Spleen (tissue), 11 donors: ENCODE data around the gene RALB. TPM values are rescaled to one million over a fixed set of nuclear protein-coding genes. Genes with fewer than 3 reads are reported as not detected.

Experiments
- DNase-seq: peaks from one replicate; pipeline ENCODE4 v3.0.0-alpha.2; 2020
- H3K27ac ChIP-seq, 8 donors: fragments of 200-600 bp; sonication (generic) in 7 of 8; 1 replicate in 4 of 8; 2 replicates in 4 of 8; pipeline versions ENCODE4 v1.5.0 to v1.8.0; 2016 to 2021; ENCODE audit warnings: inconsistent platforms in 4 of 8, mild to moderate bottlenecking in 4 of 8, moderate library complexity in 1 of 8
- H3K27me3 ChIP-seq, 7 donors: fragments of 200-600 bp; sonication (generic) in 6 of 7; replicated peaks in 1 of 7; 1 replicate in 4 of 7; 2 replicates in 3 of 7; pipeline versions ENCODE4 v1.5.0 to v1.8.0; 2016 to 2021; ENCODE audit warnings: inconsistent platforms in 3 of 7, mild to moderate bottlenecking in 1 of 7
- H3K36me3 ChIP-seq, 6 donors: fragments of 200-600 bp; sonication (generic) in 5 of 6; 1 replicate in 4 of 6; 2 replicates in 2 of 6; pipeline versions ENCODE4 v1.5.0 to v1.8.0; 2016 to 2021; ENCODE audit warnings: inconsistent platforms in 2 of 6
- H3K4me1 ChIP-seq, 6 donors: fragments of 200-600 bp; sonication (generic) in 5 of 6; 1 replicate in 3 of 6; 2 replicates in 3 of 6; pipeline versions ENCODE4 v1.5.0 to v1.8.0; 2016 to 2021; ENCODE audit warnings: inconsistent platforms in 3 of 6
- H3K4me3 ChIP-seq, 8 donors: fragments of 200-600 bp; sonication (generic) in 7 of 8; 1 replicate in 4 of 8; 2 replicates in 4 of 8; pipeline versions ENCODE4 v1.5.0 to v1.8.0; 2016 to 2021; ENCODE audit warnings: inconsistent platforms in 4 of 8, mild to moderate bottlenecking in 4 of 8, moderate library complexity in 2 of 8
- H3K9me3 ChIP-seq, 8 donors: fragments of 200-600 bp; sonication (generic) in 7 of 8; 1 replicate in 4 of 8; 2 replicates in 4 of 8; pipeline versions ENCODE4 v1.5.0 to v1.8.0; 2016 to 2021; ENCODE audit warnings: inconsistent platforms in 4 of 8
- CTCF ChIP-seq, 11 experiments: fragments of 200-600 bp in 7 of 11; fragments of 450-650 bp in 4 of 11; sonication (generic) in 4 of 11; IDR thresholded peaks in 8 of 11; conservative IDR thresholded peaks in 3 of 11; 1 replicate in 7 of 11; 2 replicates in 4 of 11; pipeline versions ENCODE4 v1.4.0 to v1.8.0; 2016 to 2021; ENCODE audit warnings: antibody characterized with exemption in 11 of 11, inconsistent platforms in 4 of 11, mild to moderate bottlenecking in 1 of 11
- POLR2A ChIP-seq, 3 donors: fragments of 450-650 bp; IDR thresholded peaks; one replicate each; pipeline ENCODE4 v1.5.1; 2017; ENCODE audit warnings: antibody characterized with exemption in 3 of 3, mild to moderate bottlenecking in 1 of 3
- POLR2AphosphoS5 ChIP-seq, 3 donors: sonication (generic); formaldehyde crosslinking; IDR thresholded peaks; one replicate each; pipeline ENCODE4 v1.5.1; 2017; ENCODE audit warnings: antibody characterized with exemption in 3 of 3
- WGBS, 5 donors: extraction: QIAGEN DNeasy Blood & Tissue Kit in 3 of 5; methylation state at CpG; one replicate each; pipeline versions ENCODE4 v1.1.5 to v1.1.7; 2013 to 2018; 5-methylcytosine and 5-hydroxymethylcytosine counted together
- intact Hi-C: fragments of 100-400 bp; cut with DNase I; formaldehyde crosslinking; loops from one replicate; pipeline ENCODE4 v1.15.0; 2023; ENCODE audit warnings: low total_unique reads
- polyA plus RNA-seq, 3 donors: library from polyadenylated mRNA; stranded (reverse); fragments of 200-250 nt; gene quantifications; one replicate each; pipeline ENCODE4 v1.2.1, GENCODE V29; 2013
- total RNA-seq, 7 donors: library from RNA; depleted of rRNA in 3 of 7; stranded (reverse); fragments of >200 nt in 3 of 7; fragmentation: NEBNext Ultra II Directional in 4 of 7; extraction: Animal tissue kit (Norgen Biotek cat#: 25700) in 4 of 7; gene quantifications; one replicate each; pipeline versions ENCODE4 v1.1.0 to v1.2.1, GENCODE V29; 2016 to 2021
- donor health status: healthy with polysubstance abuse.
- donor health status: DM: no; HTN: no; CAD: no; lungs with moderate emphysema.
- donor health status: DM: no; HTN: no; CAD: no.
- donor health status: Bipolar disorder and iron deficiency.
- donor health status: healthy.
- donor health status: DM: no; HTN: no; CAD: no.
- donor health status: DM: yes; HTN: yes; CAD: no.

Gene RALB
- total and polyA plus RNA-seq, 10 donors, result 26.6 to 126 (median 79.5) TPM

GRCh38 chr2:120289221-120289906 is 36.7 kb downstream of the RALB start:
- peak overlapping the region in 1 of 8 donors; percentile 2 for H3K27ac ChIP-seq
- 92 to 98% (median 97%) methylated on average over 14 of the region's 14 CpGs for WGBS, 5 donors
- H3K9me3 ChIP-seq, result no peaks in the 10 kb centered on the region
- intact Hi-C loops, result no loop called here
- TF ChIP-seq CTCF (IDR thresholded peaks at IDR 0.05 in 8 of 11, conservative IDR thresholded peaks at IDR 0.05 in 3 of 11), result no peak
- TF ChIP-seq POLR2A (IDR thresholded peaks at IDR 0.05), result no peak
- TF ChIP-seq POLR2AphosphoS5 (IDR thresholded peaks at IDR 0.05), result no peak
- no peaks in the 10 kb centered on the region for H3K27me3 ChIP-seq
- H3K4me3 ChIP-seq, result no peak overlapping the region
- peaks cover 0 to 73% (median 14%) of the 10 kb centered on the region in 6 donors for H3K4me1 ChIP-seq
- H3K36me3 ChIP-seq, result peaks cover 0 to 79% (median 44%) of the 10 kb centered on the region in 6 donors
- no peak for DNase-seq

- Histone ChIP-seq H3K27me3 (no peaks in the 10 kb centered on the region), H3K4me3 (no peak overlapping the region), H3K36me3 (peaks cover 0 to 81% (median 50%) of the 10 kb centered on the region in 6 donors), H3K4me1 (peaks cover 0 to 65% (median 14%) of the 10 kb centered on the region in 6 donors), H3K27ac (no peak overlapping the region), H3K9me3 (no peaks in the 10 kb centered on the region)
- no peak for DNase-seq
- no peak for TF ChIP-seq CTCF (IDR thresholded peaks at IDR 0.05 in 8 of 11, conservative IDR thresholded peaks at IDR 0.05 in 3 of 11)
- no peak for TF ChIP-seq POLR2AphosphoS5 (IDR thresholded peaks at IDR 0.05)
- no peak for TF ChIP-seq POLR2A (IDR thresholded peaks at IDR 0.05)
- WGBS, 5 donors, result 62 to 77% (median 68%) methylated on average over 2 of the region's 2 CpGs
- intact Hi-C loops, result no loop called here
Measured at GRCh38 chr2:120290737-120291136, 38.1 kb downstream of the RALB start.

- no peaks in the 10 kb centered on the region for H3K27me3 ChIP-seq
- H3K4me3 ChIP-seq, result no peak overlapping the region
- H3K36me3 ChIP-seq, result peaks cover 0 to 81% (median 53%) of the 10 kb centered on the region in 6 donors
- 69 to 74% (median 72%) methylated on average over 4 of the region's 4 CpGs for WGBS, 5 donors
- H3K27ac ChIP-seq, result no peak overlapping the region
- no peak for DNase-seq
- intact Hi-C loops, result no loop called here
- no peak for TF ChIP-seq POLR2AphosphoS5 (IDR thresholded peaks at IDR 0.05)
- TF ChIP-seq CTCF (IDR thresholded peaks at IDR 0.05 in 8 of 11, conservative IDR thresholded peaks at IDR 0.05 in 3 of 11), result no peak
- no peak for TF ChIP-seq POLR2A (IDR thresholded peaks at IDR 0.05)
- peaks cover 0 to 56% (median 11%) of the 10 kb centered on the region in 6 donors for H3K4me1 ChIP-seq
- no peaks in the 10 kb centered on the region for H3K9me3 ChIP-seq
Measured at GRCh38 chr2:120291401-120292311, 39.0 kb downstream of the RALB start.
